CD4-positive, alpha-beta T cell treated with Interleukin-21 for 1 hour (primary cell): ENCODE results near the gene ATP10A.

Experiments used
- DNase-seq: peaks from one replicate; pipeline ENCODE4 v3.0.0-alpha.2; 2020

Gene ATP10A

GRCh38 chr15:25717127-25717456, 146.0 kb downstream of the ATP10A start:
- no peak for DNase-seq

- no peak for DNase-seq
Observed at GRCh38 chr15:25716414-25717126, 146.6 kb downstream of the ATP10A start.

GRCh38 chr15:25715536-25716413, 147.4 kb downstream of the ATP10A start:
- DNase-seq = no peak

- DNase-seq = no peak
Observed at GRCh38 chr15:25714538-25714840, 148.6 kb downstream of the ATP10A start.

GRCh38 chr15:25713736-25714537, 149.2 kb downstream of the ATP10A start:
- DNase-seq = no peak

GRCh38 chr15:25712961-25713355, 150.2 kb downstream of the ATP10A start:
- no peak for DNase-seq

GRCh38 chr15:25712192-25712960, 150.8 kb downstream of the ATP10A start:
- no peak for DNase-seq

GRCh38 chr15:25711691-25712090, 151.4 kb downstream of the ATP10A start:
- DNase-seq = no peak

- no peak for DNase-seq
Observed at GRCh38 chr15:25711164-25711563, 152.0 kb downstream of the ATP10A start.

GRCh38 chr15:25710184-25710583, 152.9 kb downstream of the ATP10A start:
- DNase-seq = peak; percentile 11

- DNase-seq = no peak
Observed at GRCh38 chr15:25709437-25710159, 153.5 kb downstream of the ATP10A start.

GRCh38 chr15:25708391-25708790, 154.7 kb downstream of the ATP10A start:
- DNase-seq = no peak

GRCh38 chr15:25707656-25708365, 155.3 kb downstream of the ATP10A start:
- DNase-seq = no peak

GRCh38 chr15:25706176-25706955, 156.8 kb downstream of the ATP10A start:
- no peak for DNase-seq

GRCh38 chr15:25705433-25706115, 157.6 kb downstream of the ATP10A start:
- no peak for DNase-seq

GRCh38 chr15:25703726-25704125, 159.4 kb downstream of the ATP10A start:
- DNase-seq = no peak

- DNase-seq = no peak
Observed at GRCh38 chr15:25701721-25702465, 161.2 kb downstream of the ATP10A start.

GRCh38 chr15:25700916-25701315, 162.2 kb downstream of the ATP10A start:
- no peak for DNase-seq

- DNase-seq = no peak
Observed at GRCh38 chr15:25697586-25697985, 165.5 kb downstream of the ATP10A start.
